A673 (cell line): ENCODE results near the gene SSTR4.

ENCODE experiments used
- EZH2 ChIP-seq: fragments of 200-600 bp; sonication (generic); IDR thresholded peaks from 2 replicates; pipeline ENCODE4 v1.6.1; 2017; ENCODE audit warnings: borderline replicate concordance, low read depth, mild to moderate bottlenecking, mixed read lengths, antibody characterized with exemption, low read length; ENCODE audit not compliant: poor library complexity, severe bottlenecking
- TF ChIP-seq, protein P1 (sequence below): fragments of 300-800, 200-600 bp; sonication (generic); conservative IDR thresholded peaks from 2 replicates; pipeline ENCODE4 v1.5.1; 2017; ENCODE audit warnings: low read depth, mild to moderate bottlenecking, antibody characterized with exemption, low read length, moderate library complexity, mixed read lengths

DNA sequence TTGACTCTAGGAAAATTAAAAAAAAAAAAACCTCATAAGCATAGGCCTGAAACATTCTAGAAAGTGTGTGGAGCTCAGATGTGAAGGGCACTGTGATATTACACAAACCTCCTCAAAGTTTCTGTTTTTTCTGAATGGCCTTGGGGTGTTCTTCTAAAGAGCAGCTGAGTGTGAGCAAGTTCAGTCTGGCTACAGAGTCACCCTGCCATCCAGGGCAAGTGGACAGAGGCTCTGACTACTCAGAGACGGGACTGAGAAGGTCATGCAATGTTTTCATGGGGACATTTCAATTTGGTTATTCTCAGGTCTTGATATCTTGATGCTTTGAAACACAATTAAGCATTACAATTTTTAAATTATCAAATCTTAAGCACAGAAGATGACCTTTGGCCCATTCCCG lies 36.6 kb upstream of the SSTR4 start:
- TF ChIP-seq, protein P1, sequence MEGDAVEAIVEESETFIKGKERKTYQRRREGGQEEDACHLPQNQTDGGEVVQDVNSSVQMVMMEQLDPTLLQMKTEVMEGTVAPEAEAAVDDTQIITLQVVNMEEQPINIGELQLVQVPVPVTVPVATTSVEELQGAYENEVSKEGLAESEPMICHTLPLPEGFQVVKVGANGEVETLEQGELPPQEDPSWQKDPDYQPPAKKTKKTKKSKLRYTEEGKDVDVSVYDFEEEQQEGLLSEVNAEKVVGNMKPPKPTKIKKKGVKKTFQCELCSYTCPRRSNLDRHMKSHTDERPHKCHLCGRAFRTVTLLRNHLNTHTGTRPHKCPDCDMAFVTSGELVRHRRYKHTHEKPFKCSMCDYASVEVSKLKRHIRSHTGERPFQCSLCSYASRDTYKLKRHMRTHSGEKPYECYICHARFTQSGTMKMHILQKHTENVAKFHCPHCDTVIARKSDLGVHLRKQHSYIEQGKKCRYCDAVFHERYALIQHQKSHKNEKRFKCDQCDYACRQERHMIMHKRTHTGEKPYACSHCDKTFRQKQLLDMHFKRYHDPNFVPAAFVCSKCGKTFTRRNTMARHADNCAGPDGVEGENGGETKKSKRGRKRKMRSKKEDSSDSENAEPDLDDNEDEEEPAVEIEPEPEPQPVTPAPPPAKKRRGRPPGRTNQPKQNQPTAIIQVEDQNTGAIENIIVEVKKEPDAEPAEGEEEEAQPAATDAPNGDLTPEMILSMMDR = no peak
- no peak for TF ChIP-seq EZH2
